HUES64 (cell line): ENCODE results near the gene PCSK6.
A peak's percentile ranks its signal among the peaks of the same experiment; 100 is the strongest.
"Not testable (repeated sequence)": the region's sequence is repeated elsewhere in the genome, so short reads cannot be mapped to it uniquely, and the experiment has no call there.

Experiments used
- H3K27ac ChIP-seq: 2 replicates; pipeline ENCODE4 v1.7.0; 2013; ENCODE audit warnings: low read depth, low read length, inconsistent platforms
- H3K27me3 ChIP-seq: 2 replicates; pipeline ENCODE4 v1.6.1; 2013; ENCODE audit warnings: mild to moderate bottlenecking, low read length; ENCODE audit not compliant: insufficient read depth
- H3K36me3 ChIP-seq: 2 replicates; pipeline ENCODE4 v1.6.1; 2013; ENCODE audit warnings: mild to moderate bottlenecking, low read length; ENCODE audit not compliant: insufficient read depth
- H3K4me1 ChIP-seq: 2 replicates; pipeline ENCODE4 v1.6.1; 2013; ENCODE audit warnings: mild to moderate bottlenecking, low read length, moderate library complexity; ENCODE audit not compliant: insufficient read depth
- H3K4me3 ChIP-seq: 2 replicates; pipeline ENCODE4 v1.5.1; 2013; ENCODE audit warnings: mild to moderate bottlenecking, low read length, moderate library complexity
- H3K9ac ChIP-seq: 2 replicates; pipeline ENCODE4 v1.6.1; 2013; ENCODE audit warnings: mild to moderate bottlenecking, low read depth, low read length
- H3K9me3 ChIP-seq: 2 replicates; pipeline ENCODE4 v1.6.1; 2013; ENCODE audit warnings: low read depth, low read length; ENCODE audit not compliant: insufficient read depth
- WGBS: fragments of 150-250, 120-280 bp; methylation state at CpG from one replicate; pipeline ENCODE4 v1.1.7; 2013; ENCODE audit warnings: missing lambda C conversion rate; 5-methylcytosine and 5-hydroxymethylcytosine counted together

The PCSK6 gene

DNA sequence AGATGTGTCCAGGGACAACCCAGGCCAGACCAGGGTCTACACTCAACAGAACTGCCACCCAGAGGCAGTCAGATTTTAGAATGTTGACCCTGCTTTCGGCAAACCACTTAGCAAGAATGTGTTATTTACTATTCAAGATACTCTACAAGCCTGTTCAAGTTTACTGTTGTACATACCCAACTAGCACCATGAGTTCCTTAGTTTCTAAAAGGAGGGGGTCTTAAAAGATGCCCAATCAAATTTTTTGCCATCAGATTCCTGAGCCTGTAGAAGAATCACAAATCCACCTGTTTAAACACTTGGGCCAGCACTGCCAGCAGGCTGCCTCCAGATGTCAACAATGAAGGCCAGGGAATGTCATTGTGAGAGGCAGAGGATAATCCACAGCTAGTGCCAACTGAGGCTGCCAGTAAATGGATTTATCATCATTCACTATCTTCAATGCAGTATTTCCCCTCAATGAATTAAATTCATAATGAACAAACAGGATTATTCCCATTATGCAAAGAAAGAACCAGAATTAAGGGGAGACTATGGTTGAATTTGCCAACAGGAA lies 150.9 kb downstream of the PCSK6 start:
- Histone ChIP-seq H3K36me3 (no peaks in the 10 kb centered on the region), H3K9ac (no peak overlapping the region), H3K4me3 (no peak overlapping the region), H3K4me1 (no peaks in the 10 kb centered on the region), H3K9me3 (peaks cover 10% of the 10 kb centered on the region), H3K27me3 (peaks cover 2% of the 10 kb centered on the region; the same call in 1 of the 2 replicates), H3K27ac (no peak overlapping the region)
- WGBS, result 87% methylated on average over 1 of the region's 1 CpG

DNA sequence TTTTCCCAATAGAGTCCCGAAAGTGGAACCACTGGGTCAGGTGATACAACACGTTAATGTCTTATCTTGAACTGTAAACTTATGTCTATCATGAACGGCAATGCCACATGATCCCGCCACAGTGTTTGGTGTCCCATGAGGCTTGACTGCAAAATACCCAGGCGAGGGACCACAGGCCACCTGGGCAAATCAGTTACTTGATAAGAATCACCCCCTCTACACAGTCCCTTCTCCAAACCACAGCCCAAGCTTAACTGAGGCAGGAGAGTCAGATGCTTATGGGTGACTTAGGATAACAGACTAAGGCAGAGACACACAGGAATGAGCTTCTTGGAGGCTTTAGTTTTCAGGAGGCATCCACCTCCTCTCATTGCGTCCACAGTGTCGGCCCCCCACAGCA lies 151.5 kb downstream of the PCSK6 start:
- H3K9me3 ChIP-seq, result peaks cover 10% of the 10 kb centered on the region
- no peak overlapping the region for H3K27ac ChIP-seq
- peaks cover 2% of the 10 kb centered on the region; the same call in 1 of the 2 replicates for H3K27me3 ChIP-seq
- H3K36me3 ChIP-seq, result no peaks in the 10 kb centered on the region
- 89% methylated on average over 7 of the region's 7 CpGs for WGBS
- no peak overlapping the region for H3K4me3 ChIP-seq
- H3K4me1 ChIP-seq, result no peaks in the 10 kb centered on the region
- H3K9ac ChIP-seq, result no peak overlapping the region

DNA sequence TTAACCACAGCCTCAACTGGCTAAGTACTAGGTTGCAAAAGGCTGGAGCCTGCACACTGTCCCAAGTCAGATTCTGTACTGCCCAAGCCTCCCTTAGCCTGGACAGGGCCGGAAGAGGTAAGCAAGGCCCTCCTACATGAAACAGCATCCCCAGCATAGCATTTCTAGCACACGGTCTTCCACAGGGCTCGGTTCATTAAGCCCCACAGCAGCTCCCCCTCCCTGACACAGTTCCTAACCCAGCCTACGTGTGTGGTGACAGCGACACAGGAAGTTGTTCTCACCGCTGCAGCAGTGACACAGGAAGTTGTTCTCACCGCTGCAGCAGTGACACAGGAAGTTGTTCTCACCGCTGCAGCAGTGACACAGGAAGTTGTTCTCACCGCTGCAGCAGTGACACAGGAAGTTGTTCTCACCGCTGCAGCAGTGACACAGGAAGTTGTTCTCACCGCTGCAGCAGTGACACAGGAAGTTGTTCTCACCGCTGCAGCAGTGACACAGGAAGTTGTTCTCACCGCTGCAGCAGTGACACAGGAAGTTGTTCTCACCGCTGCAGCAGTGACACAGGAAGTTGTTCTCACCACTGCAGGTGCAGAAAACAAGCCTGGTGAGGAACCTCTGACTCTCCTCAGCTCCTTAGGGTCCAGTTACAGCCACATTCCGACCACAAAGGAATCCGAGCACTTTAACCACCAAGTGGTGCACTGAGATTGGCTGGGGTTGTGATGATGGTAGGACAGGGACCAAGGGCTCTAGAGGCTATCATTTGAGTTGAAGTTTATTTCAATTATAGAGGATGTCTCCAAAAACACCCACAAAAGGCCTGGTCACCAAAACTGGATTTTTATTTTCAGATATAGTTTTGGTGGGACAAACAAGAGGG lies 155.4 kb downstream of the PCSK6 start:
- peak overlapping the region; percentile 4; the same call in 1 of the 2 replicates for H3K4me3 ChIP-seq
- WGBS, result 87% methylated on average over 10 of the region's 16 CpGs
- H3K9me3 ChIP-seq, result peaks cover 10% of the 10 kb centered on the region

DNA sequence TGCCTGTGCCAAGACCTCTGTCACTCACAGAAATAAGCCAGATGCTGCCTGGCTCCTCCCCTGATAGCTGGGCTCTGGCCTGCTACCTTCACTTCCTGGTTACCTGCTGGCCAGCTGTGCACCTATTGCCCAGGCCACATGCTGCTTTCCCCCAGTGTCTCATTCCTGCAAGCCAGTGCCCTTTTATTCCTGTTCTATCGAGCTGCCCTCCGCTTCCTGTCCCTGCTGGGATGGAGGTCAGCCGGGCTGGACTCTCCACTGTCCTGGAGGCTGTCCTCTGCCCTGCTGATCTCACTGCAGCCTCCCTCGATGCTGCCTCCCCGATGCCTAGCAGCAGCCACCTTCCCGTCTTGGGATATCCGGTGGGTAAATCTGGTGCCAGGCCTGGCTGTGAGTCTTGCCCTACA lies 157.4 kb downstream of the PCSK6 start:
- no peak overlapping the region for H3K27ac ChIP-seq
- peaks cover 8% of the 10 kb centered on the region; the same call in 1 of the 2 replicates for H3K27me3 ChIP-seq
- no peak overlapping the region for H3K4me3 ChIP-seq
- 89% methylated on average over 7 of the region's 7 CpGs for WGBS
- H3K9ac ChIP-seq, result no peak overlapping the region
- H3K4me1 ChIP-seq, result no peaks in the 10 kb centered on the region
- H3K36me3 ChIP-seq, result no peaks in the 10 kb centered on the region
- H3K9me3 ChIP-seq, result peaks cover 10% of the 10 kb centered on the region

More for the DNA sequence above, 155.4 kb downstream of the PCSK6 start:
- not testable (repeated sequence) for H3K4me1 ChIP-seq, H3K9ac ChIP-seq, H3K36me3 ChIP-seq, H3K27ac ChIP-seq, H3K27me3 ChIP-seq

DNA sequence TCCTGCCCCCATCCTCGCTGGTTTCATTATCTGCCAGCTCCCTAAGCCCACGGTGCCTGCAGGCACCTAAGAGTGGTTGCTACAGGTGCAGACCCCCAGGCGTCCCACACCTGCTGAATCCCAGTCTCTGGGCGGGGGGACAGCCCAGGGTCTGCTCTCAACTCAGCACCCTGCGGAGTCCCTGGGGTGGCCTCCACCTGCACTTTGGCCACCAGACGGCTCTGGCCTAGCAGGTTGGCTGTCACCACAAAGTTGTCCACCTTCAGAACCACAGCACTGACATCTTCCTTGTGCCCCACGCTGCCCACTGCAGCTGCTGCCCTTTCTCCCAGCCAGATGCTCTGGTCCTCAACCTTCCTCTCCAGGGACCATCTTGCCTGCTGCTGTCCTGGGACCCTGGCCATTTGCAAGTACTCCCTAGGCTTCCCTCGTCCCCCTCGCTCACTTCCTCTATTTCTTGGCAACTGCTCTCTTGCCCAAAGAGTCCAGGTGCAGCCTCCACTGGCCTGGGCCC lies 159.6 kb downstream of the PCSK6 start:
- H3K9ac ChIP-seq, result no peak overlapping the region
- H3K9me3 ChIP-seq, result peaks cover 9% of the 10 kb centered on the region
- no peak overlapping the region for H3K4me3 ChIP-seq
- no peaks in the 10 kb centered on the region for H3K36me3 ChIP-seq
- no peak overlapping the region for H3K27ac ChIP-seq
- H3K27me3 ChIP-seq, result peaks cover 6% of the 10 kb centered on the region; the same call in 1 of the 2 replicates
- WGBS, result 92% methylated on average over 9 of the region's 9 CpGs
- no peaks in the 10 kb centered on the region for H3K4me1 ChIP-seq

DNA sequence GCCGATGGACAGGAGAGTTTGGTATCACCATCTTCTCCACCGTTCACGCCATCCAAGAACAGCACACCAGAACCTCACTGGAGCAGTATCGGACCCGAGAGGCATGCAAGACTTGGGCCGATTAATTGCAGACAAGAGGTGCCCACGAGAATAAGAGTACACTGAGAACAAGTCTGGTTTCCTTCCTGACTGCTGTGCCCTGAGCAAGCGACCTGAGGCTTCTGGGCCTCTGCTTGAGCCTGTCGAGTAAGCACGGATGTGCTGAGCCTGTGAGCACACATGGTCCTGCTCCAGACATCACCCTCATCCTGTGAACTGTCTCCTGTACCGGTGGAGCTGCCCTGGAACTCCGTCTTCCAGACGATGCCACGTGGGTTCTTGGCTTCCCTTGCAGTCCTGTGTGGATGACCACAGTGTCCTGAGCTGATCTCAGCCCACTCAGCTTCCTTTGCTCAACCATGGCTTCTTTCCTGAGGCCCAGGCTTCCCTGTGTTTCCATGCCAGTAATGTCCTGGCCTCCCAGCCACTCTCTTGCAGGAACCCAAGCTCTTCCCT lies 160.1 kb downstream of the PCSK6 start:
- H3K9ac ChIP-seq, result no peak overlapping the region
- H3K4me1 ChIP-seq, result no peaks in the 10 kb centered on the region
- H3K27ac ChIP-seq, result no peak overlapping the region
- H3K27me3 ChIP-seq, result peaks cover 6% of the 10 kb centered on the region; the same call in 1 of the 2 replicates
- peaks cover 4% of the 10 kb centered on the region for H3K9me3 ChIP-seq
- H3K4me3 ChIP-seq, result no peak overlapping the region
- WGBS, result 92% methylated on average over 14 of the region's 14 CpGs
- no peaks in the 10 kb centered on the region for H3K36me3 ChIP-seq

DNA sequence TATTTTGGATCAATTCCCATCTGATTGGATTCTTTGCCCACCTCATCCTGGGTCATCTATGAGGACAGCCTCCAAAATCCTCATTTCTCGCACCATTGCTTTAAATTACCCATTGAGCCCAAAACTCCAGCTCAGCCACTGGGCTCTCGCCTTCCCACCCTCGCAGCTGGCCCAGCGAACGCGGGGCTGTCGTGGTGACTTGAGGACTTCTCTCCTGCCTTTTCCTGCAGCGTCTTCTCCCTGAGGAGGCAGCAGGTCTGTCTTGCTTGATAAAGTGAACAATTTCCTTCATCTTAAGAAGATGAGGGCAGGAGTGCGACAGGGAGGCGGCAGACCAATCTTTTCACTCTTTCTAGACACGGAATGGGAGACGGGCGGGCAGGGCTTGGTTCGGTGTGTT lies 161.5 kb downstream of the PCSK6 start:
- WGBS, result 94% methylated on average over 14 of the region's 14 CpGs
- Histone ChIP-seq H3K36me3 (no peaks in the 10 kb centered on the region), H3K9me3 (no peaks in the 10 kb centered on the region)

DNA sequence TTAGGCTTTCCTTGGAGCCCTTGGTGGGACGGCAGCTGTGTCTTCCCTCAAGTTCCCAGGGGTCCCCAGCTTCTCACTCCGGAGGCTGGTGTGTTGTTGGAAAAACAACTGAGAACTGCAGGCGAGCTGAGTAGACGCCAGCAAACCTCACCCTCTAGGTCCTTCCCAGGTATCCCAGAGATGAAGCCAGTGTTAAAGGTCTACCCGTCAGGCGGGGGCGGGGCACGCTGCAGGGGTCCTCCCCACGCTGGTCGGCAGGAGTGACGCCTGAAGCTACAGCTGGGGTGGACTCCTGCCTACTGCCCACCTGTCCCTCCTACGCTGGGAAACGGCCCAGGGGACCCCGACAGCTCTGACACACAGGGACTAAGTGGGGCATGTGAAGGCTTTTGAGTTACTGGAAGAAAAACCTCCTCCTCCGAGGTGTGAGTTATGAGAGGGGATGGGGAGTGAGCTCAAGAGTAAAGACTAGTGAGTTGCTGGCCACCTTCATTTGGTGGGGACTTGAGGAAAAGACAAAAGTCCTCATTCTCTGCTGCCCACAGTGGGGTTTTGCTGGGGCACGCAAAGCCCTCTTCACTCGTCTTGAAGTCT lies 162.3 kb downstream of the PCSK6 start:
- Histone ChIP-seq H3K4me3 (no peak overlapping the region), H3K4me1 (no peaks in the 10 kb centered on the region), H3K27me3 (peaks cover 3% of the 10 kb centered on the region; the same call in 1 of the 2 replicates), H3K9me3 (no peaks in the 10 kb centered on the region), H3K9ac (no peak overlapping the region), H3K36me3 (no peaks in the 10 kb centered on the region), H3K27ac (no peak overlapping the region)
- WGBS, result 80% methylated on average over 17 of the region's 17 CpGs

More for the DNA sequence above, 161.5 kb downstream of the PCSK6 start:
- Histone ChIP-seq H3K9ac (no peak overlapping the region), H3K27ac (no peak overlapping the region), H3K4me1 (no peaks in the 10 kb centered on the region), H3K27me3 (peaks cover 6% of the 10 kb centered on the region; the same call in 1 of the 2 replicates), H3K4me3 (no peak overlapping the region)

DNA sequence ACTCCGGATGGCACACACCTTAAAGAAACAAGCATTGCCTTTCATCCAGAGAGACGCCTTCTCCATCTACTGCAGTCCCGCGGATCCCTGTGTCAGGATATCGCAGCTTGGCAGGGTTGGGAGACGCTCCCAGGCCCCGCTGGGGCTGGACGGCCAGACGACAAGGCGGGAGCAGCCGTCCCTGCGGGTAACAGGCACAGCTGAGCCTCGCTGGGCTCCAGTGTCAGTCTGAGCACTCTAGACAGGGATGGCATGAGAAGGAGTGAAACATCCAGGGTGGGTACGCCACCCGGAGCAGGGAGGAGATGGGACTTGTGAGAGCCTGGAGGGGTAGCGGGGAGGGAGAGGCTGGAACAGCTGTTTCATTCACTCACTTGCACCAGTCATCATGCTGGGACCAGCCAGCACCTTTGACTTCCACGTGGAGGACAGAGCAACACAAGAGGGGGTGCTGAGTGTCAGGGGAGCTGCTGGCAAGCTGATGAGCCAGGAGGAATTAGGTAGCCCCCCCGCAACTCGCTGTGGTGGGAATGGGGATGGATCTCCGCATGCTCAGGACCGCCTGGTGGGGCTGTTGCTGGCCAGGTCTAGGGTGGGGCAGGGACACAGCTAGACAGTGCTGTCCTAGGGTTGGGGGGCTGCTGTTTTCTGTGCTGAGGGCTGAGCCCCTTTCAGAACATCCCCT lies 162.9 kb downstream of the PCSK6 start:
- H3K4me1 ChIP-seq, result no peaks in the 10 kb centered on the region
- no peak overlapping the region for H3K9ac ChIP-seq
- H3K27ac ChIP-seq, result no peak overlapping the region
- no peak overlapping the region for H3K4me3 ChIP-seq
- H3K36me3 ChIP-seq, result no peaks in the 10 kb centered on the region
- 87% methylated on average over 21 of the region's 21 CpGs for WGBS
- no peaks in the 10 kb centered on the region; the same call in 1 of the 2 replicates for H3K27me3 ChIP-seq
- H3K9me3 ChIP-seq, result no peaks in the 10 kb centered on the region

DNA sequence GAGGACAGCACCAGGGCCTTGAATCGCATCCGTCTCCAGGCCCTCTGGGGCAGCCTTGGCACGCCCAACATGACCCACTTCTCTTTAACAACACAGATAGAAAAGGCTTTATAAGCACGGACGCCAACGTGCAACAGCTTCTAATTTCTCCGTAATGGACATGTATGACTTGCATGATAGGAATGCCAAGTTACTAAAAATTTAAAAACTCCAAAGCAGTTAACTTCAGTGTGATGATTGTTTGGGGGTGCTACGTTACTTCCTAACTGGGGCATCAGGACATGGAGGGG lies 163.5 kb downstream of the PCSK6 start:
- 95% methylated on average over 8 of the region's 8 CpGs for WGBS
- H3K27me3 ChIP-seq, result no peaks in the 10 kb centered on the region; the same call in 1 of the 2 replicates
- no peak overlapping the region for H3K4me3 ChIP-seq
- no peaks in the 10 kb centered on the region for H3K9me3 ChIP-seq
- no peaks in the 10 kb centered on the region for H3K4me1 ChIP-seq
- H3K27ac ChIP-seq, result no peak overlapping the region
- no peak overlapping the region for H3K9ac ChIP-seq
- H3K36me3 ChIP-seq, result no peaks in the 10 kb centered on the region
